ENCODE results near the gene ATG9B. TPM values are rescaled to one million over a fixed set of nuclear protein-coding genes. Genes with fewer than 3 reads are reported as not detected.

ATG9B gene
- total and polyA plus RNA-seq, 2 donors (not counting 3 experiments of a cell fraction or from before 2014, with no cell fraction given) = 0.04 TPM; not detected in 1

- Histone ChIP-seq H3K4me2 (ENCODE audit: insufficient read depth, low read length) (peak overlapping the region; percentile 80), H3K27ac (ENCODE audit: insufficient read depth, low read depth, low read length) (peak overlapping the region; percentile 22), H3K27me3 (ENCODE audit: control insufficient read depth in 2 of 2, insufficient read depth in 2 of 2, low read length in 2 of 2) (no peaks in the 10 kb centered on the region), H2AFZ (ENCODE audit: low read depth, low read length) (no peak overlapping the region), H3K4me1 (ENCODE audit: control insufficient read depth, extremely low read depth, insufficient read depth, low read length) (peaks cover 29% of the 10 kb centered on the region), H3K9me1 (replicated peaks; ENCODE audit: control insufficient read depth, extremely low read depth, insufficient read depth, low read length) (no peaks in the 10 kb centered on the region), H3K9me3 (replicated peaks; ENCODE audit: control insufficient read depth, insufficient read depth, low read length) (no peaks in the 10 kb centered on the region), H3K9ac (replicated peaks; ENCODE audit: extremely low read depth, insufficient read depth, low read length) (peak overlapping the region; percentile 70), H3K36me3 (ENCODE audit: control insufficient read depth in 2 of 2, extremely low read depth in 1 of 2, insufficient read depth in 2 of 2, low read length in 2 of 2) (peaks cover 0 to 11% of the 10 kb centered on the region in 2 experiments), H4K20me1 (replicated peaks; ENCODE audit: control insufficient read depth, extremely low read depth, insufficient read depth, low read length) (no peaks in the 10 kb centered on the region), H3K79me2 (ENCODE audit: control insufficient read depth, insufficient read depth, low read length) (peaks cover 34% of the 10 kb centered on the region), H3K4me3 (replicated peaks in 1 of 3; ENCODE audit: insufficient read depth in 1 of 3, low read depth in 1 of 3, low read length in 3 of 3) (peak overlapping the region; percentile 66 to 83 (median 78))
- ChIA-PET CTCF (interaction anchor here (0.8 to 2.8 kb wide), 11 partner anchors 8 to 98 kb away, joined by 3 to 11 read pairs (median 4); partner anchors contain the start of gene ABCB8), POLR2A (interaction anchor here (1.5 kb wide), 1 partner anchor 21 kb away, joined by 4 read pairs; no protein-coding TSS in a partner anchor)
- intact Hi-C loops (cut with micrococcal nuclease) (no loop called here), dilution Hi-C loops (cut with MboI; ENCODE audit: extremely low pct_ligation_motif_present, low sequenced_read_pairs) (no loop called here)
- no TSS peak for BruUV-seq (replicated peaks)
- FAIRE-seq = no peak
- DNase-seq (ENCODE audit: low read depth, low spot score) = no peak
- TF ChIP-seq, protein P1, sequence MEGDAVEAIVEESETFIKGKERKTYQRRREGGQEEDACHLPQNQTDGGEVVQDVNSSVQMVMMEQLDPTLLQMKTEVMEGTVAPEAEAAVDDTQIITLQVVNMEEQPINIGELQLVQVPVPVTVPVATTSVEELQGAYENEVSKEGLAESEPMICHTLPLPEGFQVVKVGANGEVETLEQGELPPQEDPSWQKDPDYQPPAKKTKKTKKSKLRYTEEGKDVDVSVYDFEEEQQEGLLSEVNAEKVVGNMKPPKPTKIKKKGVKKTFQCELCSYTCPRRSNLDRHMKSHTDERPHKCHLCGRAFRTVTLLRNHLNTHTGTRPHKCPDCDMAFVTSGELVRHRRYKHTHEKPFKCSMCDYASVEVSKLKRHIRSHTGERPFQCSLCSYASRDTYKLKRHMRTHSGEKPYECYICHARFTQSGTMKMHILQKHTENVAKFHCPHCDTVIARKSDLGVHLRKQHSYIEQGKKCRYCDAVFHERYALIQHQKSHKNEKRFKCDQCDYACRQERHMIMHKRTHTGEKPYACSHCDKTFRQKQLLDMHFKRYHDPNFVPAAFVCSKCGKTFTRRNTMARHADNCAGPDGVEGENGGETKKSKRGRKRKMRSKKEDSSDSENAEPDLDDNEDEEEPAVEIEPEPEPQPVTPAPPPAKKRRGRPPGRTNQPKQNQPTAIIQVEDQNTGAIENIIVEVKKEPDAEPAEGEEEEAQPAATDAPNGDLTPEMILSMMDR (IDR thresholded peaks at IDR 0.05; ENCODE audit: extremely low read depth in 1 of 2, insufficient read depth in 1 of 2, low read depth in 1 of 2, low read length in 2 of 2) = no peak
- TF ChIP-seq POLR2AphosphoS5 (IDR thresholded peaks at IDR 0.05; ENCODE audit: insufficient read depth, low read depth, low read length) (no peak), POLR2A (IDR thresholded peaks at IDR 0.05; ENCODE audit: low read depth, low read length) (no peak), FOS (IDR thresholded peaks at IDR 0.05; ENCODE audit: borderline replicate concordance, insufficient read depth, low read length) (no peak), MAX (IDR thresholded peaks at IDR 0.05; ENCODE audit: insufficient read depth, insufficient read length) (no peak), JUN (IDR thresholded peaks at IDR 0.05; ENCODE audit: borderline replicate concordance, insufficient read depth, insufficient read length, low read depth) (no peak), MYC (IDR thresholded peaks at IDR 0.05; ENCODE audit: low read depth, low read length) (no peak), GATA2 (IDR thresholded peaks at IDR 0.05; ENCODE audit: insufficient read depth, insufficient read length, low read depth, low read length) (no peak), EZH2 (IDR thresholded peaks at IDR 0.05; ENCODE audit: borderline replicate concordance, low read depth, low read length, severe bottlenecking) (no peak)
Observed at GRCh38 chr7:151060113-151060415, 35.8 kb upstream of the ATG9B start.
